Adrenal gland (tissue), 12 donors: ENCODE data around the gene SMDT1. TPM values are rescaled to one million over a fixed set of nuclear protein-coding genes. Genes with fewer than 3 reads are reported as not detected.

Experiments
- DNase-seq, 7 donors: peaks; one replicate each; pipeline ENCODE4 v3.0.0-alpha.2; 2019 to 2020
- H3K27ac ChIP-seq, 5 donors: fragments of 200-600 bp; sonication (generic) in 4 of 5; 1 replicate in 3 of 5; 2 replicates in 2 of 5; pipeline versions ENCODE4 v1.5.1 to v1.8.0; 2016 to 2020; ENCODE audit warnings: mild to moderate bottlenecking in 1 of 5
- H3K27me3 ChIP-seq: fragments of 200-600 bp; 2 replicates; pipeline ENCODE4 v1.8.0; 2021
- H3K36me3 ChIP-seq, 2 donors: fragments of 200-600 bp; replicated peaks in 1 of 2; 1 replicate in 1 of 2; 2 replicates in 1 of 2; pipeline versions ENCODE4 v1.5.1 to v1.8.0; 2018 to 2022
- H3K4me1 ChIP-seq, 2 donors: fragments of 200-600 bp; replicated peaks in 1 of 2; 1 replicate in 1 of 2; 2 replicates in 1 of 2; pipeline versions ENCODE4 v1.5.1 to v1.8.0; 2018 to 2021
- H3K4me3 ChIP-seq, 4 donors: fragments of 200-600 bp; sonication (generic) in 3 of 4; one replicate each; pipeline ENCODE4 v1.5.1; 2016 to 2018
- H3K9me3 ChIP-seq, 3 donors: fragments of 200-600 bp; sonication (generic) in 1 of 3; replicated peaks in 1 of 3; 1 replicate in 2 of 3; 2 replicates in 1 of 3; pipeline versions ENCODE4 v1.5.1 to v1.8.0; 2016 to 2021
- POLR2A ChIP-seq, 2 donors: fragments of 450-650 bp; IDR thresholded peaks; one replicate each; pipeline ENCODE4 v1.6.1; 2017; ENCODE audit warnings: antibody characterized with exemption in 2 of 2, mild to moderate bottlenecking in 2 of 2, moderate library complexity in 1 of 2
- WGBS, 4 donors: extraction: QIAGEN DNeasy Blood & Tissue Kit in 2 of 4; methylation state at CpG; one replicate each; pipeline versions ENCODE4 v1.1.5 to v1.1.7; 2013 to 2017; 5-methylcytosine and 5-hydroxymethylcytosine counted together
- intact Hi-C, 2 donors: fragments of 100-400 bp; cut with DNase I; formaldehyde crosslinking; loops; one replicate each; pipeline versions ENCODE4 v1.14.1 to v1.15.0; 2022 to 2023
- polyA plus RNA-seq, 3 donors: library from polyadenylated mRNA; stranded (reverse); fragments of 200-250 nt in 2 of 3; fragments of 350-450 nt in 1 of 3; fragmentation: Illumina TruSeq in 1 of 3; extraction: RNeasy Lipid Tissue Mini Kit (QIAGEN cat#74804) in 1 of 3; gene quantifications; one replicate each; pipeline ENCODE4 v1.2.3, GENCODE V29; 2013 to 2014
- small RNA-seq, 2 donors: library from RNA; depleted of rRNA; stranded (forward); fragments of <200 nt; gene quantifications; one replicate each; pipeline ENCODE3, GENCODE V24; 2016
- total RNA-seq, 9 donors: library from RNA; depleted of rRNA in 4 of 9; stranded (reverse); fragments of >200 nt in 4 of 9; fragments of 120-200 nt in 1 of 9; fragmentation: NEBNext Ultra II Directional in 1 of 9; extraction: Animal tissue kit (Norgen Biotek cat#: 25700) in 1 of 9; gene quantifications; one replicate each; pipeline versions ENCODE4 v1.1.0 to v1.2.4, GENCODE V29; 2013 to 2023
- TF ChIP-seq, protein P1 (sequence below), 6 experiments: fragments of 450-650 bp in 4 of 6; fragments of 200-600 bp in 2 of 6; sonication (generic) in 1 of 6; IDR thresholded peaks; 1 replicate in 5 of 6; 2 replicates in 1 of 6; pipeline versions ENCODE4 v1.5.1 to v1.8.0; 2016 to 2021; ENCODE audit warnings: antibody characterized with exemption in 6 of 6, mild to moderate bottlenecking in 2 of 6, moderate library complexity in 1 of 6
- donor health status: healthy with polysubstance abuse.
- donor health status: Bipolar disorder and iron deficiency.
- donor health status: DM: yes; HTN: yes; CAD: no.
- donor health status: DM: no; HTN: no; CAD: no.
- donor health status: DM: no; HTN: no; CAD: no.
- donor health status: DM: yes; HTN: yes; CAD: no.

The SMDT1 gene
- total and polyA plus RNA-seq, 12 donors, result 4.3 to 151 (median 62.5) TPM

GRCh38 chr22:42132457-42132856, 53.0 kb downstream of the SMDT1 start:
- Histone ChIP-seq H3K4me1 (no peaks in the 10 kb centered on the region), H3K4me3 (no peak overlapping the region), H3K36me3 (no peaks in the 10 kb centered on the region), H3K9me3 (no peaks in the 10 kb centered on the region), H3K27me3 (no peaks in the 10 kb centered on the region), H3K27ac (no peak overlapping the region)
- DNase-seq, result no peak
- TF ChIP-seq, protein P1, sequence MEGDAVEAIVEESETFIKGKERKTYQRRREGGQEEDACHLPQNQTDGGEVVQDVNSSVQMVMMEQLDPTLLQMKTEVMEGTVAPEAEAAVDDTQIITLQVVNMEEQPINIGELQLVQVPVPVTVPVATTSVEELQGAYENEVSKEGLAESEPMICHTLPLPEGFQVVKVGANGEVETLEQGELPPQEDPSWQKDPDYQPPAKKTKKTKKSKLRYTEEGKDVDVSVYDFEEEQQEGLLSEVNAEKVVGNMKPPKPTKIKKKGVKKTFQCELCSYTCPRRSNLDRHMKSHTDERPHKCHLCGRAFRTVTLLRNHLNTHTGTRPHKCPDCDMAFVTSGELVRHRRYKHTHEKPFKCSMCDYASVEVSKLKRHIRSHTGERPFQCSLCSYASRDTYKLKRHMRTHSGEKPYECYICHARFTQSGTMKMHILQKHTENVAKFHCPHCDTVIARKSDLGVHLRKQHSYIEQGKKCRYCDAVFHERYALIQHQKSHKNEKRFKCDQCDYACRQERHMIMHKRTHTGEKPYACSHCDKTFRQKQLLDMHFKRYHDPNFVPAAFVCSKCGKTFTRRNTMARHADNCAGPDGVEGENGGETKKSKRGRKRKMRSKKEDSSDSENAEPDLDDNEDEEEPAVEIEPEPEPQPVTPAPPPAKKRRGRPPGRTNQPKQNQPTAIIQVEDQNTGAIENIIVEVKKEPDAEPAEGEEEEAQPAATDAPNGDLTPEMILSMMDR (IDR thresholded peaks at IDR 0.05), result no peak
- TF ChIP-seq POLR2A (IDR thresholded peaks at IDR 0.05), result no peak
- intact Hi-C loops, result no loop called here
- WGBS, 4 donors, result 75 to 90% (median 88%) methylated on average over 13 of the region's 13 CpGs; no CpG with 5 or more reads in 1 of the 4 donors

Small RNAs within 50 kb of the gene (small RNA-seq; reads per million reads assigned to genes)
- 0 reads per million in 2 donors for gene SNORD13P1

Other genes starting within 250 kb of the SMDT1 start
- 100 to 1,000 TPM in 8 of 9 donors, 10 to 100 TPM in 1; 67.5 to 263 (median 152) TPM for gene SREBF2, start 246.6 kb upstream of the SMDT1 start, total RNA-seq
- gene SREBF2, start 246.6 kb upstream of the SMDT1 start, polyA plus RNA-seq, result 100 to 1,000 TPM in 2 of 3 donors, 10 to 100 TPM in 1; 85.7 to 209 (median 104) TPM
- 10 to 100 TPM in 8 of 9 donors, under 1 TPM in 1; 0.28 to 55.5 (median 20.1) TPM for gene SHISA8, start 164.6 kb upstream of the SMDT1 start, total RNA-seq
- gene SHISA8, start 164.6 kb upstream of the SMDT1 start, polyA plus RNA-seq, result 10 to 100 TPM in 1 of 3 donors, 1 to 10 TPM in 2; 1.4 to 10.8 (median 5.1) TPM
- 1 to 10 TPM in 5 of 9 donors, under 1 TPM in 4; 0.33 to 3.2 (median 1.1) TPM for gene TNFRSF13C, start 152.9 kb upstream of the SMDT1 start, total RNA-seq
- under 1 TPM; 0.24 to 0.35 (median 0.24) TPM for gene TNFRSF13C, start 152.9 kb upstream of the SMDT1 start, polyA plus RNA-seq
- 1 to 10 TPM in 7 of 9 donors, under 1 TPM in 1, not detected in 1; 0.88 to 9.2 (median 1.7) TPM for gene CENPM, start 132.5 kb upstream of the SMDT1 start, total RNA-seq
- gene CENPM, start 132.5 kb upstream of the SMDT1 start, polyA plus RNA-seq, result 1 to 10 TPM in 2 of 3 donors, under 1 TPM in 1; 0.92 to 2.1 (median 1.4) TPM
- 1 to 10 TPM in 4 of 9 donors, under 1 TPM in 3, not detected in 2; 0.14 to 4.7 (median 1.4) TPM for gene SEPTIN3, start 110.3 kb upstream of the SMDT1 start, total RNA-seq
- 1 to 10 TPM; 1.5 to 7.4 (median 6.4) TPM for gene SEPTIN3, start 110.3 kb upstream of the SMDT1 start, polyA plus RNA-seq
- gene WBP2NL, start 80.9 kb upstream of the SMDT1 start, total RNA-seq, result 1 to 10 TPM in 3 of 9 donors, under 1 TPM in 5, not detected in 1; 0.35 to 2.0 (median 0.67) TPM
- gene WBP2NL, start 80.9 kb upstream of the SMDT1 start, polyA plus RNA-seq, result 1 to 10 TPM in 1 of 3 donors, under 1 TPM in 2; 0.54 to 1.6 (median 0.62) TPM
- gene NAGA, start 8.9 kb upstream of the SMDT1 start, total RNA-seq, result 10 to 100 TPM; 17.5 to 54.0 (median 28.3) TPM
- gene NAGA, start 8.9 kb upstream of the SMDT1 start, polyA plus RNA-seq, result 10 to 100 TPM in 2 of 3 donors, 1 to 10 TPM in 1; 7.4 to 18.1 (median 10.7) TPM
- gene PHETA2, start 5.5 kb upstream of the SMDT1 start, total RNA-seq, result 10 to 100 TPM in 2 of 9 donors, 1 to 10 TPM in 7; 4.3 to 14.3 (median 8.3) TPM
- 1 to 10 TPM; 2.5 to 7.7 (median 6.3) TPM for gene PHETA2, start 5.5 kb upstream of the SMDT1 start, polyA plus RNA-seq
- gene NDUFA6, start 11.1 kb downstream of the SMDT1 start, total RNA-seq, result 100 to 1,000 TPM in 2 of 9 donors, 10 to 100 TPM in 7; 57.0 to 178 (median 75.2) TPM
- 100 to 1,000 TPM; 120 to 372 (median 150) TPM for gene NDUFA6, start 11.1 kb downstream of the SMDT1 start, polyA plus RNA-seq
- under 1 TPM in 6 of 9 donors, not detected in 3; 0.35 to 0.81 (median 0.50) TPM for gene CYP2D6, start 51.1 kb downstream of the SMDT1 start, total RNA-seq
- gene CYP2D6, start 51.1 kb downstream of the SMDT1 start, polyA plus RNA-seq, result 10 to 100 TPM in 1 of 3 donors, 1 to 10 TPM in 1, under 1 TPM in 1; 0.20 to 16.2 (median 3.3) TPM
- 10 to 100 TPM; 18.5 to 43.9 (median 28.3) TPM for gene TCF20, start 191.0 kb downstream of the SMDT1 start, total RNA-seq
- 10 to 100 TPM in 2 of 3 donors, 1 to 10 TPM in 1; 5.6 to 16.2 (median 11.9) TPM for gene TCF20, start 191.0 kb downstream of the SMDT1 start, polyA plus RNA-seq